ENCODE results near the gene ASPSCR1. TPM values are rescaled to one million over a fixed set of nuclear protein-coding genes. Genes with fewer than 3 reads are reported as not detected.

Gene ASPSCR1
- 54.9 and 80.0 TPM in 2 replicates for total RNA-seq (2021)
- percentile 65 among the genes with signal in this experiment for Bru-seq, nascent RNA
- BruChase-seq, experiment 1, labeled RNA remaining after a 2-hour chase: percentile 68 among the genes with signal in this experiment
- BruChase-seq, experiment 2, labeled RNA remaining after a 6-hour chase: percentile 74 among the genes with signal in this experiment
- long read RNA-seq, full-length matches to known transcripts: 114 of 194 reads
- long read RNA-seq, partial matches to known transcripts: 29 of 194 reads
- long read RNA-seq, other reads (novel, unspliced or antisense): 51 of 194 reads

- H3K4me2 ChIP-seq: peak within 1 kb of the TSS; percentile 96
- no TSS peak for BruUV-seq (replicated peaks)
Observed at GRCh38 chr17:81977211-81977808, at the start of gene ASPSCR1. Gene ASPSCR1, plus strand, starts transcription at chr17:81977629. Its CDS starts 18 bp downstream, at chr17:81977647.

DNA sequence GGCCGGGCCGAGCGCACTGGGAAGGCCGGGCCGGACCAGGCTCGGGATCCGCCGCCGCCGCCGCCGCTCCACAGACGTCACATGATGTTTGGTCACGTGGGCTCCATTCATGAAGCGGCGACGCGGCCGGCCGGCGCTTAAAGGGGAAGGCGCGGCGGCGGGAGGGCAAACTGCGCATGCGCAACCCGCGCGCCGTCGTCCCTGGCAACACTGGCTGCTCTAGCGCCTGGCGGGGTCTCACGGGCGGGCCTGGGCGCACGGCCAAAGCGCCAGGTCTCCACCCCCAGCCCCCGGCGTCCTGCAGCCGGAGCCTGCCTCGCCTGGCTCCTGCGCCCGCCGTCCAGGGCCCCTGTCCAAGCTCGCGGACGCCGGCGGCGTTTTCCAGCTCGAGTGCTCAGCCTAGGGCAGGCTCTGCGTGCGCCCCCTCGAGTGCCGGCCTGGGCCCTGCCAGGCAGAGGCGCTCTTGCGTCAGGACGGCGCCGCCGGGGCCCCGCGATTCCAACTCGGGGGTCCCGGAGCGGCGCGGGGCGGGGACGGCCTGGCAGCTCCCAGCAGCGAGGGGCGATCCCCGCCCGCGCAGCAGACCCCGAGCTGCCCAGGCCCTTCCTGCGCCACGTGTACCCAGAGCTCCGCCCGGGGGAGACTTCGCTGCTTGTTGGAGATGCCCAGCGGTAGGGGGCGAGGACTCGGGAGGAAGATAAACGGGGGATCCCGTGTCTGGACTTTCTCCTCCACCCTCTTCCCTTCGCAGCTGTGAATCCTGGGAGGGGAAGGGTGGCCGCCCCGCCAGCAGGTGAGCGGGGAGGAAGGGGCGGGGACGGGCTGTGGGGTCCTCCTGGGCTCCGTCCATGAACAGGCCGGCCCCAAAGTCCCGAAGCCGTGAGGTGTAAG lies 49.5 kb upstream of the ASPSCR1 start, which contains the start of gene MAFG:
Gene MAFG (minus strand): TSS at position 83 of the 891 bp plus-strand sequence. CDS start 4,550 bp downstream, outside the sequence.
- Histone ChIP-seq H3K36me3 (ENCODE audit: low read depth) (no peaks in the 10 kb centered on the region), H3K4me2 (peak within 1 kb of the TSS; percentile 86), H3K9me3 (ENCODE audit: insufficient read depth, low read depth) (no peaks in the 10 kb centered on the region), H3K9me2 (ENCODE audit: insufficient read depth) (no peaks in the 10 kb centered on the region), H3K79me2 (ENCODE audit: low read depth) (peaks cover 33% of the 10 kb centered on the region), H4K20me1 (ENCODE audit: insufficient read depth) (peaks cover 10% of the 10 kb centered on the region; the same call in 1 of the 2 replicates), H3K4me1 (replicated peaks; ENCODE audit: insufficient read depth) (peaks cover 27% of the 10 kb centered on the region), H3K27ac (peak within 1 kb of the TSS; percentile 87), H2AFZ (peak within 1 kb of the TSS; percentile 79; the same call in 1 of the 2 replicates), H3K27me3 (ENCODE audit: insufficient read depth, low read depth) (no peaks in the 10 kb centered on the region), H3F3A (ENCODE audit: insufficient read depth, low read depth) (peaks cover 16% of the 10 kb centered on the region; the same call in 1 of the 2 replicates), H3K4me3 (peak within 1 kb of the TSS; percentile 73)
- ChIA-PET POLR2A (ENCODE audit: unreplicated experiment) (interaction anchor here (0.5 to 1.0 kb wide), 3 partner anchors 17 to 269 kb away, joined by 4 to 16 read pairs (median 6); partner anchors contain the start of gene PCYT2), CTCF (interaction anchor here (0.5 to 1.1 kb wide), 3 partner anchors 12 to 92 kb away, joined by 3 to 7 read pairs (median 3); no protein-coding TSS in a partner anchor)
- BruUV-seq (replicated peaks): no TSS peak
- TF ChIP-seq EZH2 (IDR thresholded peaks at IDR 0.05; ENCODE audit: low read depth): no peak
- TF ChIP-seq, protein P1, sequence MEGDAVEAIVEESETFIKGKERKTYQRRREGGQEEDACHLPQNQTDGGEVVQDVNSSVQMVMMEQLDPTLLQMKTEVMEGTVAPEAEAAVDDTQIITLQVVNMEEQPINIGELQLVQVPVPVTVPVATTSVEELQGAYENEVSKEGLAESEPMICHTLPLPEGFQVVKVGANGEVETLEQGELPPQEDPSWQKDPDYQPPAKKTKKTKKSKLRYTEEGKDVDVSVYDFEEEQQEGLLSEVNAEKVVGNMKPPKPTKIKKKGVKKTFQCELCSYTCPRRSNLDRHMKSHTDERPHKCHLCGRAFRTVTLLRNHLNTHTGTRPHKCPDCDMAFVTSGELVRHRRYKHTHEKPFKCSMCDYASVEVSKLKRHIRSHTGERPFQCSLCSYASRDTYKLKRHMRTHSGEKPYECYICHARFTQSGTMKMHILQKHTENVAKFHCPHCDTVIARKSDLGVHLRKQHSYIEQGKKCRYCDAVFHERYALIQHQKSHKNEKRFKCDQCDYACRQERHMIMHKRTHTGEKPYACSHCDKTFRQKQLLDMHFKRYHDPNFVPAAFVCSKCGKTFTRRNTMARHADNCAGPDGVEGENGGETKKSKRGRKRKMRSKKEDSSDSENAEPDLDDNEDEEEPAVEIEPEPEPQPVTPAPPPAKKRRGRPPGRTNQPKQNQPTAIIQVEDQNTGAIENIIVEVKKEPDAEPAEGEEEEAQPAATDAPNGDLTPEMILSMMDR (conservative IDR thresholded peaks at IDR 0.05): no peak; the same call in 1 of the 2 replicates
- peak; percentile 70 to 97 for DNase-seq
- intact Hi-C loops (cut with micrococcal nuclease; ENCODE audit: unreplicated experiment): loop anchor here (2.0 to 5.0 kb wide), 2 partner anchors 53 to 61 kb away; no protein-coding TSS in a partner anchor

More at GRCh38 chr17:81977211-81977808, at the start of gene ASPSCR1:
- Histone ChIP-seq H3K4me3 (peak within 1 kb of the TSS; percentile 62), H4K20me1 (ENCODE audit: insufficient read depth) (0 out of 2 replicates have a peak, but pooled peaks cover 5% of the 10 kb centered on the region), H3K79me2 (ENCODE audit: low read depth) (peaks cover 4% of the 10 kb centered on the region; the same call in 1 of the 2 replicates), H3K27ac (peak within 1 kb of the TSS; percentile 57; the same call in 1 of the 2 replicates), H3K4me1 (replicated peaks; ENCODE audit: insufficient read depth) (peaks cover 28% of the 10 kb centered on the region), H2AFZ (peak within 1 kb of the TSS; percentile 87), H3K27me3 (ENCODE audit: insufficient read depth, low read depth) (no peaks in the 10 kb centered on the region), H3K36me3 (ENCODE audit: low read depth) (no peaks in the 10 kb centered on the region), H3K9me3 (ENCODE audit: insufficient read depth, low read depth) (no peaks in the 10 kb centered on the region), H3K9me2 (ENCODE audit: insufficient read depth) (no peaks in the 10 kb centered on the region), H3F3A (ENCODE audit: insufficient read depth, low read depth) (peaks cover 32% of the 10 kb centered on the region)
- ChIA-PET CTCF (no interaction called here), POLR2A (ENCODE audit: unreplicated experiment) (no interaction called here)
- peak; percentile 49 to 92 for DNase-seq
- TF ChIP-seq, protein P1 (conservative IDR thresholded peaks at IDR 0.05): no peak
- TF ChIP-seq EZH2 (IDR thresholded peaks at IDR 0.05; ENCODE audit: low read depth): no peak
- intact Hi-C loops (cut with micrococcal nuclease; ENCODE audit: unreplicated experiment): no loop called here
